K562 (cell line): Measurements from ENCODE around the gene DMAC2L. TPM values are rescaled to one million over a fixed set of nuclear protein-coding genes. Genes with fewer than 3 reads are reported as not detected.

Experiments
- BHLHE40 ChIP-seq: IDR thresholded peaks from 2 replicates; pipeline ENCODE4 v1.6.1; 2011; ENCODE audit warnings: low read length, improper control_type of control experiment
- E2F3 ChIP-seq: fragments of 250-450 bp; sonication (Bioruptor Pico); IDR thresholded peaks from 2 replicates; pipeline ENCODE4 v1.4.0; 2020; ENCODE audit warnings: mild to moderate bottlenecking
- E2F6 ChIP-seq, 2 experiments: IDR thresholded peaks; 2 replicates each; pipeline ENCODE4 v1.6.1; 2011; ENCODE audit warnings: borderline replicate concordance in 1 of 2, control low read depth in 1 of 2, low read depth in 1 of 2, low read length in 1 of 2, mild to moderate bottlenecking in 1 of 2, mixed read lengths in 1 of 2, moderate library complexity in 1 of 2; ENCODE audit not compliant: insufficient read depth in 1 of 2, insufficient read length in 1 of 2, poor library complexity in 1 of 2, severe bottlenecking in 1 of 2; ENCODE audit errors: extremely low read depth in 1 of 2
- EGR1 ChIP-seq: fragments of 450-650 bp; conservative IDR thresholded peaks from 2 replicates; pipeline ENCODE4 v1.6.1; 2017; ENCODE audit warnings: mild to moderate bottlenecking
- EP300 ChIP-seq: IDR thresholded peaks from 2 replicates; pipeline ENCODE4 v1.6.1; 2012; ENCODE audit warnings: low read length, improper control_type of control experiment
- EP400 ChIP-seq: fragments of 450-650 bp; IDR thresholded peaks from 2 replicates; pipeline ENCODE4 v1.6.1; 2017; ENCODE audit warnings: antibody characterized with exemption, mild to moderate bottlenecking, moderate library complexity
- GABPA ChIP-seq: fragments of 200-800 bp; sonication (Bioruptor generic); conservative IDR thresholded peaks from 2 replicates; pipeline ENCODE4 v1.6.1; 2016; ENCODE audit warnings: low read depth, missing genetic modification characterization, missing compliant biosample characterization
- HNRNPLL ChIP-seq: fragments of 200-400 bp; formaldehyde crosslinking; IDR thresholded peaks from 2 replicates; pipeline ENCODE4 v1.6.1; 2017; ENCODE audit warnings: low read length, low read depth, mild to moderate bottlenecking; ENCODE audit not compliant: poor library complexity, severe bottlenecking
- MTA3 ChIP-seq: fragments of 450-650 bp; formaldehyde crosslinking; IDR thresholded peaks from 2 replicates; pipeline ENCODE4 v1.6.1; 2017; ENCODE audit warnings: mild to moderate bottlenecking, borderline replicate concordance
- PHF20 ChIP-seq: fragments of 450-650 bp; IDR thresholded peaks from 2 replicates; pipeline ENCODE4 v1.6.1; 2018; ENCODE audit not compliant: partially characterized antibody
- POLR2A ChIP-seq: fragments of 450-650 bp; conservative IDR thresholded peaks from 2 replicates; pipeline ENCODE4 v1.6.1; 2016
- RAD21 ChIP-seq, 2 experiments: fragments of 250-450 bp in 1 of 2; fragments of 450-650 bp in 1 of 2; sonication (Bioruptor Pico) in 1 of 2; formaldehyde crosslinking in 1 of 2; IDR thresholded peaks in 1 of 2; conservative IDR thresholded peaks in 1 of 2; 2 replicates each; pipeline versions ENCODE4 v1.4.0 to v1.8.0; 2020 to 2022; ENCODE audit warnings: mild to moderate bottlenecking in 2 of 2, moderate library complexity in 1 of 2
- RBBP5 ChIP-seq: fragments of 200-600 bp; sonication (generic); IDR thresholded peaks from 2 replicates; pipeline ENCODE4 v1.6.1; 2012; ENCODE audit warnings: borderline replicate concordance, mild to moderate bottlenecking, low read length, control low read depth, inconsistent platforms; ENCODE audit not compliant: insufficient read depth, poor library complexity, severe bottlenecking
- RBM25 ChIP-seq: fragments of 200-400 bp; formaldehyde crosslinking; IDR thresholded peaks from 2 replicates; pipeline ENCODE4 v1.6.1; 2018; ENCODE audit warnings: low read length, low read depth, moderate library complexity; ENCODE audit not compliant: severe bottlenecking
- SAFB ChIP-seq: fragments of 200-400 bp; formaldehyde crosslinking; IDR thresholded peaks from 2 replicates; pipeline ENCODE4 v1.6.1; 2017; ENCODE audit warnings: low read depth, low read length, borderline replicate concordance
- USF1 ChIP-seq: sonication (generic); formaldehyde crosslinking; IDR thresholded peaks from 2 replicates; pipeline ENCODE4 v1.9.0; 2022; ENCODE audit warnings: mild to moderate bottlenecking, missing genetic modification reagents
- YY1 ChIP-seq, 3 experiments: IDR thresholded peaks; 2 replicates each; pipeline ENCODE4 v1.6.1; 2011; ENCODE audit warnings: low read length in 2 of 3, mild to moderate bottlenecking in 2 of 3, moderate library complexity in 2 of 3, borderline replicate concordance in 1 of 3, control low read depth in 1 of 3, low read depth in 1 of 3; ENCODE audit not compliant: insufficient read depth in 3 of 3, insufficient replicate concordance in 2 of 3, control insufficient read depth in 1 of 3, insufficient read length in 1 of 3; ENCODE audit errors: extremely low read depth in 1 of 3
- ZNF263 ChIP-seq: sonication (generic); formaldehyde crosslinking; IDR thresholded peaks from 2 replicates; pipeline ENCODE4 v1.8.0; 2022; ENCODE audit warnings: mild to moderate bottlenecking, missing genetic modification reagents, borderline replicate concordance
- ZNF589 ChIP-seq: fragments of 200-800 bp; sonication (Bioruptor generic); IDR thresholded peaks from 2 replicates; pipeline ENCODE4 v1.6.1; 2016; ENCODE audit warnings: low read depth, missing genetic modification characterization, missing compliant biosample characterization
- ZNF740 ChIP-seq, 3 experiments: fragments of 200-800 bp in 1 of 3; sonication (Bioruptor generic) in 1 of 3; sonication (generic) in 1 of 3; formaldehyde crosslinking in 1 of 3; IDR thresholded peaks; 2 replicates each; pipeline versions ENCODE4 v1.6.1 to v1.8.0; 2016 to 2022; ENCODE audit warnings: mild to moderate bottlenecking in 2 of 3, missing compliant biosample characterization in 2 of 3, missing genetic modification characterization in 2 of 3, missing genetic modification reagents in 1 of 3
- polyA plus RNA-seq, 8 experiments: library from polyadenylated mRNA; depleted of rRNA in 4 of 8; stranded (reverse) in 5 of 8; unstranded in 3 of 8; fragments of >200 nt; fragmentation: Nextera tagmentation in 2 of 8; fragmentation: Illumina TruSeq in 1 of 8; extraction: Ambion mirVana in 2 of 8; extraction: Trizol in 1 of 8; gene quantifications; 2 replicates each; pipeline versions ENCODE4 v1.2.1 to v1.2.3, GENCODE V29; 2011 to 2014; ENCODE audit warnings: inconsistent platforms in 1 of 8, missing spikeins in 1 of 8
- total RNA-seq, 7 experiments: library from RNA; depleted of rRNA in 6 of 7; stranded (reverse); fragments of >200 nt in 6 of 7; fragmentation: Illumina TruSeq in 2 of 7; extraction: Trizol in 2 of 7; gene quantifications; 2 replicates each; pipeline versions ENCODE4 v1.2.1 to v1.2.3, GENCODE V29; 2011 to 2021; ENCODE audit warnings: low replicate concordance in 1 of 7
- TF ChIP-seq, protein P1 (sequence below): sonication (generic); formaldehyde crosslinking; IDR thresholded peaks from 2 replicates; pipeline ENCODE4 v1.8.0; 2023; ENCODE audit warnings: mild to moderate bottlenecking, missing genetic modification reagents

DMAC2L gene
- total and polyA plus RNA-seq, 9 of the 15 experiments (the other 6 are each of a cell fraction or from before 2014, with no cell fraction given) = 4.0 to 37.2 (median 9.3) TPM

DNA sequence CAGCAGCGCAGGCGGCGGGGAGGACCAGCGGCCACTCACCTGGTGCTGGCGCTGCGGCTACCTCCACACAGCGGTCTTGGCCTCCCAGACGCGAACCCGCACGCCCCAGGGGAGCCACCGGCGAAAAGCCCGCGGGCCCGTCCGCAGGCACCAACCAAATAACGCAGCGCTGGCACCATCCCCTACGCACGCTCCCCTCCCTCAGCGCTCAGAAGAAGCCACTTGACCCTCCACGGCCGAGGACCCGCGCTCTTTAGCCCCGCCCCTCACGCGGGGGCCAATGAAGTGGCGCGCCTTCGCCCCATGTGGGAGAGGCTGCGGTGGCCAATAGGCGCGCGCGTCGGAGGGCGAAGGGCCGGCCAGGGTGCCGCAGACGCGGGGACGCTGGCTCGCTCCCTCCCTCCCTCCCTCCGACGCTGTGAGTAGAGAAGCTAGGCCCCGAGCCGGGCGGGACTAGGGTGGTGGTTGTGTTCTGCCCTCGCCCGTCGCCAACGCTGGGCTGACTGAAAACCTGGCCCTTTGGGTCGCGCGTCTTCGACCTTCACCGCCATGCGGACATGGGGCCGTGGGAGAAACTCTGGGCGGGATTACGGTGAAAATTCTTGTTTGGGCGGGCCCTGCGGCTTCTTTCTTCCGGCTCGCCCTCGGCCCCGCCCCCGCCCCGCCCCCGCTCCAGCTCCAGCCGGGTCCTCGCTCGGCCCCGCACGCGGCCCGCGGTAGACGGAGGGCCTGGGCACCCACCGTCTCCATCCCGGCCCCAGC is at the start of gene DMAC2L, which contains the start of gene L2HGDH (continued):
- TF ChIP-seq, protein P1, sequence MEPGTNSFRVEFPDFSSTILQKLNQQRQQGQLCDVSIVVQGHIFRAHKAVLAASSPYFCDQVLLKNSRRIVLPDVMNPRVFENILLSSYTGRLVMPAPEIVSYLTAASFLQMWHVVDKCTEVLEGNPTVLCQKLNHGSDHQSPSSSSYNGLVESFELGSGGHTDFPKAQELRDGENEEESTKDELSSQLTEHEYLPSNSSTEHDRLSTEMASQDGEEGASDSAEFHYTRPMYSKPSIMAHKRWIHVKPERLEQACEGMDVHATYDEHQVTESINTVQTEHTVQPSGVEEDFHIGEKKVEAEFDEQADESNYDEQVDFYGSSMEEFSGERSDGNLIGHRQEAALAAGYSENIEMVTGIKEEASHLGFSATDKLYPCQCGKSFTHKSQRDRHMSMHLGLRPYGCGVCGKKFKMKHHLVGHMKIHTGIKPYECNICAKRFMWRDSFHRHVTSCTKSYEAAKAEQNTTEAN (CRISPR knock-in tag) = peak; percentile 71; the same call in 1 of the 2 replicates
- peak; percentile 53; the same call in 1 of the 2 replicates for TF ChIP-seq MTA3
- no peak for TF ChIP-seq EP300
- TF ChIP-seq RBM25 = peak; percentile 76
- TF ChIP-seq EGR1 = peak; percentile 52
- TF ChIP-seq E2F6 (IDR thresholded peaks at IDR 0.05; ENCODE audit: borderline replicate concordance in 1 of 2, extremely low read depth in 1 of 2, insufficient read depth in 1 of 2, insufficient read length in 1 of 2, low read depth in 1 of 2, low read length in 1 of 2, poor library complexity in 1 of 2, severe bottlenecking in 1 of 2) = peak; percentile 94 to 98
- peak; percentile 49; the same call in 1 of the 2 replicates for TF ChIP-seq ZNF263
- peak; percentile 91 for TF ChIP-seq USF1
- peak; percentile 83 for TF ChIP-seq POLR2A
- TF ChIP-seq HNRNPLL = peak; percentile 62
- TF ChIP-seq YY1 (IDR thresholded peaks at IDR 0.05; ENCODE audit: borderline replicate concordance in 1 of 3, control insufficient read depth in 1 of 3, extremely low read depth in 1 of 3, insufficient read depth in 3 of 3, insufficient read length in 1 of 3, insufficient replicate concordance in 2 of 3, low read depth in 1 of 3, low read length in 2 of 3) = peak in 1 of 3 experiments; percentile 28
- TF ChIP-seq E2F3 = 0 out of 2 replicates have a peak, but pooled peaks have one; percentile 57
- peak; percentile 40; the same call in 1 of the 2 replicates for TF ChIP-seq ZNF589 (CRISPR knock-in tag)
- peak; percentile 90 for TF ChIP-seq EP400
- TF ChIP-seq PHF20 = peak; percentile 72
- TF ChIP-seq BHLHE40 = peak; percentile 34; the same call in 1 of the 2 replicates
- TF ChIP-seq GABPA = peak; percentile 63
- TF ChIP-seq SAFB = no peak
- TF ChIP-seq RAD21 (CRISPR knock-in tag; conservative IDR thresholded peaks at IDR 0.05 in 1 of 2, IDR thresholded peaks at IDR 0.05 in 1 of 2) = peak in 1 of 2 experiments; percentile 12; a peak in 1 of 4 replicates
- peak; percentile 87 for TF ChIP-seq RBBP5
- TF ChIP-seq ZNF740 (CRISPR knock-in tag; IDR thresholded peaks at IDR 0.05) = 0 out of 2 replicates have a peak, but pooled peaks have one; percentile 10
- TF ChIP-seq ZNF740 (tag; IDR thresholded peaks at IDR 0.05) = no peak
